GM18909 (cell line): ENCODE results near the gene NOP56.
"Not testable (repeated sequence)": the region's sequence is repeated elsewhere in the genome, so short reads cannot be mapped to it uniquely, and the experiment has no call there.

Experiments
- ATAC-seq: cut with Tn5 transposase; IDR thresholded peaks from one replicate; pipeline ENCODE4 v1.9.1; 2021; ENCODE audit warnings: mild to moderate bottlenecking; ENCODE audit not compliant: unreplicated experiment, poor library complexity

NOP56 gene

DNA sequence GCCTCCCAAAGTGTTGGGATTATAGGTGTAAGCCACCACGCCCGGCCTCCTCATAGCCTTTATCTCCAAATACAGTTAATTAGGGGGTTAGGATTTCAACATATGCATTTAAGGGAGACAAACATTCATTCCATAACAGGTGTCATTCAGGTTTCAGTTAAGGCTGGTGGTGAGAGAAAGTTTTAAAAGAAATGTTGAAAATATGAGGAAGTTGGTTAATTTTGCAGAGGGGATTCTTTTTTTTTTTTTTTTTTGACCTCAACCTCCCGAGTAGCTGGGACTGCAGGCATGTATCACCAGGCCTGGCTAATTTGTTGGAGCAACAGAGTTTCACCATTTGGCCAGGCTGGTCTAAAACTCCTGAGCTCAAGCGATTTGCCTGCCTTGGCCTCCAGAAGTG, 27.6 kb downstream of the NOP56 start:
- ATAC-seq, result no peak

DNA sequence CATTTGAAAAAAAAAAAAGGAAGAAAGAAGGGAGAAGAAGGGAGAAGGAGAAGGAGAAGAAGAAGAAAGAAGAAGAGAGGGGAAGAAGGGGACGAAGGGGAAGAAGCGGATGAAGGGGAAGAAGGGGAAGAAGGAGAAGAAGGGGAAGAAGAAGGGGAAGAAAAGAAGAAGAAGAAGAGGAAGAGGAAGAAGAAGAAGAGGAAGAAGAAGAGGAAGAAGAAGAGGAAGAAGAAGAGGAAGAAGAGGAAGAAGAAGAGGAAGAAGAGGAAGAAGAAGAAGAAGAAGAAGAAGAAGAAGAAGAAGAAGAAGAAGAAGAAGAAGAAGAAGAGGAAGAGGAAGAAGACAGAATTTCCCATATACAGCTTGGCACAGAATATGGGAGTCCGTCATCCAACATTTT, 29.6 kb downstream of the NOP56 start:
- not testable (repeated sequence) for ATAC-seq

DNA sequence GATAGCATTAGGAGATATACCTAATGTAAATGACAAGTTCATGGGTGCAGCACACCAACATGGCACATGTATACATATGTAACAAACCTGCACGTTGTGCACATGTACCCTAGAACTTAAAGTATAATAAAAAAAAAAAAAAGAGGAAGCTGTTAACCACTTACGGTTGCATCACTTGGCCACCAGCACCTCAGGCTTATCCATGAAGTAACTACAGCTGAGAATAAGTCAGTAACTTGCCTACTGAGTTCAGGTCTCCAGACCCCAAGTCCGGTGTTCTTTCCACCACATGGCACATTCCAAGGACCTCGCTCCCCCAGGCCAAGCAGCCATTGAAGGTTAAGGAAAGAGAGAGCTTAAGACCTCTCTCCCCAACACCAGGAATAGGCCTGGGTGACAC, 32.4 kb downstream of the NOP56 start:
- not testable (repeated sequence) for ATAC-seq

DNA sequence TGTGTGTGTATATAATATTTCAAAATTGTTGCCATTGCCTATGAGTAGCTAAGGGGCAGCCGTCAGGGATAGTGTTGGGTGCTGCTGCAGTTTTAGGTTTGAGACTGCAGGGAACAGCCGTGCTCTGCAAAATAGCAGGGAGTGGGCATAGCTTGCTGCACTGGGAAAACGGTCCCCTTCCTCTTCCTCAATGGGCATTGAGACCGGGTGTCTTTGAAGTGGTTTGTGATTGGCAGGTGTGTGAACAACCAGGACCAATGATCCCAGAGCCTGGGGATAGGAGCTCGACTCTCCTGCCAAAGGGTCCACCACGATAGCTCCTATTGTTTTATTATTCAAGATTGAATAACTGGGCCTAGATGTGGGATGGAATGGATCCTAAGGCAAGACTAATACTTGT, 35.1 kb downstream of the NOP56 start:
- no peak for ATAC-seq

DNA sequence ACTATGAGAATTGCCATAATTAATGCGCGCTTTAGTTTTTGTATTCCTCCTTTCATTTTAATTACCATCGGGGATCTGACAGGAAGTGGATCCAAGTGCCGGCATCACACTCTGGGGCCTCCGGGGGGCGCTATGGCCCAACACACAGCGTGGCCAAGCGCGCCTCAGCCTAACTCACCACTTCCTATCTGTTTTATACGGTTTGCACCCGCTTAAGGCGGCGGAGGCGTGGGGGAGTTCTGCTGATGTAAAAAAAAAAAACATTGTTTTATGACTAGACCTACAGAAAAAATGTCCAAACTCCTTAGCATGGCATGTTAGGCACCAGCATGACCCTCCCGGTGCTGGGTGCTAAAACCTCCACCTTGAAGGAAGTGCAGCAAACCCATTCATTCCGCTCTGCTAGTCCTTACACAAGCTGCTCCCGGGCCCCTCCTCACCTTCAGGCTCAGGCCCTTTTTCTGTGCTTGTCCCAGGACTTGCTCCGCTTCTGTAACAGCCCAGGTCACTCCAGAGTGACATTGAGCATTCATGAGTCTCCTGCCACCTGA, 35.7 kb downstream of the NOP56 start:
- no peak for ATAC-seq

DNA sequence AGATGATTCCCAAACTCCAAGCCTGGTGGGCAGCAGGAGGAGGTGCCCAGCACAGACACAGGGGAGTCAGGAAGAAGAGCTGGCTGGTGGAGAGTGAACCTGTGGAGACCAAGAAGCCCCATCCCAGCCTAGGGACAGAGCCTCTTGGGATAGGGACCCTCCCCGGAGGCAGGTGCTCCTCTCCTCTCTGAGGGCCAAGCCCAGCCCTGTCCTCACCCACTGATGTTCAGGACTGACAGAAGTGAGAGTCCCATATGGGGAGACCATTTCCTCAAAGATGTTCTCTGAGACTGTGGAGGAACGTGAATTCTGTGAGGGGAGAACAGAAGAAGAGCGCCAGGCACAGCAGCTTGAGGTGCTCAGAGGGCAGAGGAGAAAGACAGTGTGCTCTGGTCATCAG, 37.8 kb downstream of the NOP56 start:
- no peak for ATAC-seq

DNA sequence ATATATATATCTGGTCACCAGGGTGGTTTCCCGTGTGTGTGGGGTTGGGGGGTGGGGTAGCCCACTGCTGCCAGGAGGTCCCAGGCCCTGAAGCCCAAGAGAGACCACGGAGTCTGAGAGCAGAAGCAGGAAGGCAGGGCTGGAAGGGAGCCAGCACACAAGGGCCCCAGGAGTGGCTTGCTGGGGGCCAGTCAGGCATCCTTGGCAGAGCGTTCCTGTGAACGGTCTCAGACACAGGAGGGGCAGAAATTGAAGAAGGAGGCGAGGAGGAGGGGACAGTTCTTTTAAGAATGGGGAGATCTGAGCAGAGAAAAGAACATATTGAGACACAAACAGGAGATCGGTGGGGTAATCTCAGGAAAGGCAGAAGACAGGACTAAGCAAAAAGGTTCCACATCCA, 38.3 kb downstream of the NOP56 start:
- ATAC-seq, result no peak

DNA sequence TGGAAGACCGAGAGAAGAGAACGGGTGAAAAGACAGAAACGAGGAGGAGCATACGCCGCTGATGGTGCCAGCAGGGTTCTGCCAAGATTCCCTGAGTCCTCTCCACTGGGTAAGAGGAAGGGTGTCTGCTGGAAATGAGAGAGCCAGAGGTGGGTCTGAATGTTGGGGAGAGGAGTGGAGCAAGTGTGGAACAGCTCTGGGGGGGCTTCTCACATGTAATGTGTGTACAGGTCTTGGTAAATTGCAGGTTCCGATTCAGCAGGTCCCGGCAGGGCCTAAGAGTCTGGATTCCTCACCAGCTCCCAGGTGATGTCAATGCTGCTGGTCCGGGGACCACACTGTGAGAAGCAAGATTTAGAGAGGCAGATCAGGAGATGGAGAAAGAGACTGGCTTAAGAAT, 38.7 kb downstream of the NOP56 start:
- ATAC-seq, result no peak

DNA sequence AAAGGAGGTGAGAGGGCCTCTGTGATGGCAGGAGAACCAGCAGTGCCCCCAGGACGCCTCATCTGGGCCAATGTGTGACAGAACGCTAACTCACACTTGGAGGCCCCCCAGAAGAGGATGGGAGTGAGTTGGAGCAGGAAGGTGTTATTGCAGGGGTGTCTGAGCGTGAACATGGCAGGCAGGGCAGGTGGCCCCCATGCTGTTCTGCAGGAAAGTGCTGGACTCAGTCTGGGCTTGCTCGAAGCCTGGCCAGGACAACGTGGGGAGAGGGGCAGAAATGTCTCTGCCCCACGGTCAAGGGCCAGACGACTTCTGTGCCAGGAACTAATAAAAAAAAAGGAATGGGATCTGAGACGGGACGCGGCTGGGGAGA, 39.2 kb downstream of the NOP56 start:
- ATAC-seq, result no peak

DNA sequence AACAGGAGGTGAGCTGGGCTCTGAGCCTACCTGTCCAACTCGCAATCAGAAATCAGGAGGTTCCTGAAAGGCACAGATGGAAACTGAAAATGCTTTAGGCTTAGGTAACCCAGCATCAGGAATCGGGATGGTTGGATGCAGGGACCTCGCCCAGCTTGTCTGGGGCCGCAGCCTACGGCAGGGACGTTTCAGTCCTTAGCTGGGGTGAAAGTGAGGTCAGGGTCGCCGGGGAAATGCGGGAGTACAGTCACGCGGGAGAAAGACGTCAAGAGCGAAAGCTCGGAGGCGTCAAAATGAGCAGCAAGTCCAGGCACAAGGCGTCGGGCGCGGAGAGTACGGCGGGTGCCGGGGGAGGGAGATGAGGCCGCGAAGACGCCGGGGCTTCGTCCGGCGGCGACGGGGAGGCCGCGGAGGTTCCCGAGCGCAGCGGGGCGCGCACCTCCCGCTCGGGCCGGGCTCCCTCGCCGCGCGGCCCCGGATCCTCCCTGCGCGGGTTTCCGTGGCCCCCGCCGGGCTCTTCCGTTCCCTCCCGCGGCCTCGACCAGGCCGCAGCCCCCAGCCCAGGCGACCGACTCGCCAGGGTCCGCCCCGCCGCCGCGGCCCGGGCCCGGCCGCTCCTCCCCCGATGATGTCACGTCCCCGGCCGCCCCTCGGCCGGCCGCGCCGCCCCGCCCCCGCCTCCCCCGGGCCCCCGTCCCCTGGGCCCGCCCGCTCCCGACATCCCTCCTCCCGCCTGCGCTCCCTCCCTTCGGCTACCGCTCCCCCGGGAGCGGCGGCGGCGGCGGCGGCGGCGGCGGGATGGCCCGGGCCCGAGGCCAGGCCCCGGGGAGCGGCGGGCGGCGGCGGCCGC, 39.8 kb downstream of the NOP56 start, which contains the start of gene EBF4:
TSS of gene EBF4 (plus strand) at position 745 of the 850 bp plus-strand sequence. CDS start 866 bp downstream, outside the sequence.
- ATAC-seq, result no peak

DNA sequence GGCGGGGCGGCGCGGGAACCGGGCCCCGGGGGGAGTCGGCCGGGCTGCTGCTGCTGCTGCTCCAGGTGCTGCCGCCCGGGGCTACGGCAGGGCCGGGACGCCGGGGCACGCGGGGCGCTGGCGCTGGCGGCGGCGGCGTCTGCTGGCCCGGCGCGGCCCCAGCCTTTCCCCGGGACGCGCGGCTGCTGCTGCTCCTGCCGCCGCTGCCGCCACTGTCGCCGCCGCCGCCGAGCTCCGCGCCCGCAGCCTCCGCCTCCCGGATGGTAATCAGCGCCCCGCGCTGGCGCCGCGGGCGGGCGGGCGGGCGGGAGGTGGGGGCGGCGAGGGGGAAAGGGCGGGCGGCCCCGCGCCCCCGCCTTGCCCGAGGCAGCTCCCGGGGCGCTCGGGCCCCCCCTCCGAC, 40.5 kb downstream of the NOP56 start:
- no peak for ATAC-seq

DNA sequence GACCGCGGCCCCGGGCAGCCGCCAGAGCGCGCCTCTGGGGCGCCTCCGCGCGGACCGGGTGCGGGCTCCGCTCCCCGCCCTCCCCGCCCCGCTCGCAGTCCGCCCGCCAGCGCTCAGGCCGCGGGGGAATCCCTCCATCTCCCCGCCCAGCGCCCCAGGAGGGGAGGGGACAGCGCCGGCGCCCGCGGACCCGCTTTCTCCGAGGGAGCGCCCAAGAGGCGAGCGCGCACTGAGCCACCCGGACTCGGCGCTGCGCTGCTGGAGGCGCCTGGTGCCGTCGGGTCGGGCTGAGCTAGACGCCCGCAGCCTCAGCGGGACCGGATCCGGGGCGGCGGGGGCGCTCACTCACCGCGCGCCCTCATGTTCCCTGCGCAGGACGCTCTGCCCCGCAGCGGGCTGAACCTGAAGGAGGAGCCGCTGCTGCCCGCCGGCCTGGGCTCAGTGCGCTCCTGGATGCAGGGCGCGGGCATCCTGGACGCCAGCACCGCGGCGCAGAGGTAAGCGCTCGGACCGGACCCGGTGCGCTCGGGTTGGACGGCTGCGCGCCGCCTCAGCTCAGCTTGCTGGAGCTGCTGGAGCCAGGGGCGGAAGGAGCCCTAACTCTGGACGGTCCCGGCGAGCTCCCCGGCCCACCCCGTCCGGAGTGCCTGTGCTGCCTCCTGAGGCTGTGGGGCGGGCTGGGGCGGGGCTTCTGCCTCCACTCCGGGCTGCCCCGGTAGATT, 41.0 kb downstream of the NOP56 start:
- ATAC-seq, result no peak

DNA sequence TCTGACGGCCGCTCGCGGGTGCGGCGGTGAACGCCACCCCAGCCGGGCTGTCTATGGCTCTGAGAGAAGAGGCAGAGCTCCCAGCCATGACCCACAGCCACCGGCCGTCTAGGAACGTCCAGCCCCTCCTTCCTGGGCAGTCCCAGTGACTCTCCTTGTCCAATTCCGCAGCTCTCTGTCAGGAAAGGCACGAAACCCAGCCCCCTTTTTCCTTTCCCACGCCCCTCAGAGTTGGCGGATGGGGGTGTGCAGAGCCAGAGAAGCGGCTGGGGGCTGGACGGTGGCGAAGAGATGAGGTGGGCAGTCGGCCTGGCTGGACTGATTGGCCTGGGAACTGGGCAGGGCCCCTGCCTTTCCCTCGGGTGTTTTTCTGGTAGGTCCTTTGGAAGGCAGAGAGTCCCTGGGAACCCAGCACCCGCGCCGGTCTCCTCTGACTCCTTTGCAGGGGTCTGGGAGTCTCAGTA, 41.6 kb downstream of the NOP56 start:
- ATAC-seq, result no peak

DNA sequence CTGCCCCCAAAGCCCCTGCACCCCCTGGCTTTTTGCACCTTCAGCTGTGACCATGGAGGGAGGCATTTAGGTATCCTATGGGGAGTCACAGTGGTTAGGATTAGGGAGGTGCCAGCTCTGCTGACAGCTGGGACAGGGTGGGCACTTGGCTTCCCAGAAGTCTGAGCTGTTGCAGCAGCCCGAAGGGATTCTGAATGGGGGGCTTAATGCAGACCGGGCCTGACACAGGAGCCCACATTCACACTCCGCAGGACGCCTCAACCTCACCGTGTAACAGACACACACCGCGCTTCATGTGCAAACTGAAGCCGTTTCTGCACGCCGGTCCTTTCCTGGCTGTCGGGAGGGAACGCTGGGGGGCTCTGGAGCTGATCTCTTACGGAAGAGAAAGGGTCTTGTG, 42.1 kb downstream of the NOP56 start:
- ATAC-seq, result no peak

DNA sequence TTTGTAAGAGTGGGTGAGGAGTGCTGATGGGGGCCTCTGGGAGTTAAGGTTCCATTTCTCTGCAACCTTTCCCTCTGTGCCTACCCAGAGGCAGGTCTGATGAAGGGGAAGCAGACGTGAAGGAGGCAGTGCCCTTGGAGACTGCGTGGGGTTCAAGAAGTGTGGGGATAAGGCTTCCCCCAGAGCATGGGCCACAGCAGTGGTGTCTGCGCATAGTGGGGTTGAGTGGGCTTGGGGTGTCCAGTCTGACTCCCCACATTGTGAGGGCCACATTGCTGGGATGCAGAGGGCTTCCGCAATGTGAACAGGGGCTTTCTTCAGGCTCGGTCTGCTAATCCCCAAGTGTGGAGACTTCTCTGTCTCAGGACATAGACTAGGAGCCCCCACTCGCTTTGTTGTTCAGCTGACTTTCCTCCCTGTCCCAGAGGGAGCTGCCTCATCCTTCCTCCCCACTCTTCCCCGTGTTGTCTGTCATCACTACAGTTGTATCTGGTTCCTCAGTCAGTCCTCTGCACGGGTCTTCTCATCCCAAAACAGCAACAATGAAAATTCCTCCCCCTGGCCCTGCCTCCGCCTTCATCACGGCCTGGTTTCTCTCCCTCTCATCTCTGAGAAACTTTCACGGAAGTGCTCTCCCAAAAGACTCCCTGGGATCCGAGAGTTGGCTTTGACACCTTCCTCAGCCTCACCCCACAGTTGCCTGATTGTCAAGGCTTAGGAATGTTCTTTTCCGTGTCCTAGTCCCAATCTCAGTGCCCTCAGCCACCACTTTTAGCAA, 43.0 kb downstream of the NOP56 start:
- no peak for ATAC-seq

DNA sequence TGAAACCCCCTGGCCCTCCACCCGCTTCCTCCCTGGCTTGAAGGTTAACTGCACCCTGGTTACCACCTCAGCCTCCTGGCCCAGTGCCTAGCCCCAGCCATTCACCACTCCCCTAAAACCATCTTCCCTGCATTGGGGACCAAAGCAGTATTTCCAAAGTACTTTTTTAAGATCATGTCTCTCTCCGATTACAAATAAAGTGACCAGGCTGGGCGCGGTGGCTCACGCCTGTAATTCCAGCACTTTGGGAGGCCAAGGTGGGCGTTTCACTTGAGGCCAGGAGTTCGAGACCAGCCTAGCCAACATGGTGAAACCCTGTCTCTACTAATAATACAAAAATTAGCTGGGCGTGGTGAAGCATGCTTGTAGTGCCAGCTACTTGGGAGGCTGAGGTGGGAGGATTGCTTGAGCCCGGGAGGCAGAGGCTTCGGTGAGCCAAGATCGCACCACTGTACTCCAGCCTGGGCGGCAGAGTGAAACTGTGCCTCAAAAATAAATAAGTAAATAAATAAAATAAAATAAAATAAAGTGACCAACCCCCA, 43.6 kb downstream of the NOP56 start:
- ATAC-seq, result not testable (repeated sequence)

DNA sequence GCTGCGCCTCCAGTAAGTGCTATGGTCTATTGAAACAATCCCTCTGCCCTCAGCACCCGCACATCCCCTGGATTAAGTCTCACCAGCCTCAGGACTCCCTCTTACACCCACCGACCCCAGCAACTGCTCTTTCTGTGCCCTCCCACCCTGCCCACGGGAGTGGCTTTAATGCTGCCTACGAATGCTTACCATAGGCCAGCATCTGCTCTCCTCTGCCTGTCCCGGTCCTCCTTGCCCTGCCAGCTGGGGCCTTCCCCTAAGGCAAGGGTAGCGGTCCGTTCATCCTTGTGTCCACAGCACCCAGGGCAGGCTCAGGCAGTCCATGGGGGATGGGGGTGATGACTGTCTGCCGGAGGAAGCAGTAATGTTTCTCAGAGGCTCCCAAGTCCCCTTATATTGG, 44.2 kb downstream of the NOP56 start:
- ATAC-seq, result no peak

DNA sequence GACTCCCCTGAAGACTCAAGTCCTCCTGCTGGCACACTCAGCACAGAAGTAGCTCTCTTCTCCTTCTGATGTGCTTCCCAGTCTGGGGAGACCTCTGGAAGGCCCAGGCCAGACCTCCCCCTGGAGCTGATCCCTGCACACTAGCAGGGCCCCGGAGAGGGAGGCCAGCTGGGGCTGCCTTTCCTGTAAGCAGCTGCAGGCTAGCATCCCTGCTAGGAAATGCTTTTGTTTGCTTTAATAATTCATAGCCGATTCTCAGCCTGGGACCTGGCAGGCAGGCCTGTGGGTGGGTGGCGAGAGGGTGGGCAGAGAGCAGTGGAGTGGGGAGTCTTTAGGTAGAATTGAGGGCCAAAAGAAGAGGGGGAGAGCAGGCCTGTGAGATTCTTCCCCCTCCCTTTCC, 45.3 kb downstream of the NOP56 start:
- no peak for ATAC-seq

DNA sequence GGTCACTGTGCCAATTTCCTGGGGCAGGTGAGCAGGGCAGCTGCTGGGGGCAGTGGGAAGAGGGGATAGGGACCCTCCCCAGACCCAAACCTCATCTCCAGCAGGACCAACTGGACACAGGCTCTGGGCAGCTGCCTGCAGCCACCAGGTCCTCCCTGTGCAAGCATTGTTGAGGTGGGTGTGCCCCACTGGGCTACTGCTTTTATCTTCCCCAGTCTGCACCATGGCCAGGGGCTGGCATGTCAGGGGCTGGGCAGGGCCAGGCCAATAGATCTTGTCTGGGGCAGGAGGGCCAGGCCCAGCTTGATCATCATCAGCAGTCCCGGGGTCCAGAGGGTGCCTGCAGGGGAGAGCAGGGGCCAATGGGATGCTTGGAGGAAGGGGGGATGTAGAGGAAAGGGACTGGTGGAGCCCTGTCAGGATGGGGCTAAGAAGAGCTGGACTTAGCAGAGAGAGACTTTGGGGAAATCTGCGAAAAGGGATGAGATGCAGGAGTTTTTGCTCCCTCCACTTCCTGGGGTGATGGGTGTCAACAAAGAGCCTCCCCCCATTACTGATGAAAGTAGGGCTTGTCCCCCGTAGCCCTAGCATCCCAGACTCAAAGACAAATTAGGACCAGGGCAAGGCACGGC, 45.9 kb downstream of the NOP56 start:
- ATAC-seq, result no peak

DNA sequence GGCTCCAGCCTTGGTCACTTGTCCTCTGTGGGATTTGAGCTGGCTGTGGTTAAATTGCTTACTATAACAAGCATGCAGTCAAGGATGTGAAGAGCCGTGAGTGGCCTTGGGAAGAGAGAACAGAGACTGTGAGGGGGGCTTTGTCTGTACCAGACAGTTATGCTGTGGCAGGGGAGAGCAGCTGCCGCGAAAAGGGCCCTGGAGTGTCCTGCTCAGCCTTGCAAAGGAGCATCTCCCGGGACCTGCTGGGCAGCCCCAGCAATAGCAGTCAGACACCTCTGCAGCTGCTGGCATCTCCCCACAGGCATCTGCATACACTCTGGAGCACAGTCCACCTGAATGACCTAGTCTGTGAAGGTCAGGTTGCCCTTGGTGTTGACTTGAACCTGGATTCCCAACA, 46.5 kb downstream of the NOP56 start:
- no peak for ATAC-seq
